T-cell (primary cell): ENCODE results near the gene CROCC2. TPM values are rescaled to one million over a fixed set of nuclear protein-coding genes. Genes with fewer than 3 reads are reported as not detected.
A peak's percentile ranks its signal among the peaks of the same experiment; 100 is the strongest.

Experiments used
- ATAC-seq, 4 experiments: fragments of 200-7000 bp in 3 of 4; fragments of 150-1000 bp in 1 of 4; cut with Tn5 transposase; replicated peaks in 1 of 4; 1 replicate in 3 of 4; 2 replicates in 1 of 4; pipeline ENCODE4 v1.10.0; 2021; ENCODE audit warnings: moderate library complexity in 3 of 4, mild to moderate bottlenecking in 2 of 4, moderate number of reproducible peaks in 1 of 4
- CTCF ChIA-PET, 2 donors: fragments of 300-600 bp; sonication (Branson Sonifier 250); formaldehyde crosslinking; loops; one replicate each; lab custom pipeline; 2022; ENCODE audit warnings: antibody characterized with exemption in 2 of 2; lab: Charles Lee
- POLR2A ChIA-PET, 2 donors: fragments of 300-600 bp; sonication (Branson Sonifier 250); formaldehyde crosslinking; loops; one replicate each; lab custom pipeline; 2022; ENCODE audit warnings: antibody characterized with exemption in 2 of 2; lab: Charles Lee
- DNase-seq, 35 experiments: peaks; one replicate each; pipeline versions ENCODE4 v3.0.0 to v3.0.0-alpha.2; 2013 to 2023
- H3K27ac ChIP-seq: one replicate; pipeline ENCODE4 v1.5.1; 2013; ENCODE audit warnings: low read length
- H3K27me3 ChIP-seq, 2 experiments: replicated peaks in 1 of 2; 1 replicate in 1 of 2; 2 replicates in 1 of 2; pipeline versions ENCODE4 v1.6.1 to v1.7.0; 2013; ENCODE audit warnings: low read length in 1 of 2, mixed read lengths in 1 of 2; ENCODE audit not compliant: control insufficient read depth in 2 of 2, insufficient read depth in 2 of 2; ENCODE audit errors: extremely low read depth in 1 of 2
- H3K36me3 ChIP-seq, 2 donors: 1 replicate in 1 of 2; 2 replicates in 1 of 2; pipeline versions ENCODE4 v1.6.1 to v1.7.0; 2013; ENCODE audit warnings: low read length in 1 of 2; ENCODE audit not compliant: control insufficient read depth in 2 of 2, insufficient read depth in 1 of 2; ENCODE audit errors: extremely low read depth in 1 of 2
- H3K4me1 ChIP-seq, 2 experiments: 1 replicate in 1 of 2; 2 replicates in 1 of 2; pipeline versions ENCODE4 v1.6.1 to v1.7.0; 2013; ENCODE audit warnings: low read length in 2 of 2, mixed read lengths in 1 of 2; ENCODE audit not compliant: insufficient read depth in 2 of 2, control insufficient read depth in 1 of 2; ENCODE audit errors: extremely low read depth in 1 of 2
- H3K4me3 ChIP-seq, 2 donors: 1 replicate in 1 of 2; 2 replicates in 1 of 2; pipeline versions ENCODE4 v1.5.1 to v1.7.0; 2013; ENCODE audit warnings: mild to moderate bottlenecking in 2 of 2, low read length in 1 of 2, moderate library complexity in 1 of 2; ENCODE audit not compliant: control insufficient read depth in 1 of 2; ENCODE audit errors: extremely low read depth in 1 of 2
- H3K9me3 ChIP-seq: 2 replicates; pipeline ENCODE4 v1.7.0; 2013
- H3K27ac Mint-ChIP-seq, 2 donors: one replicate each; pipeline ENCODE4 v1.8.0; 2020 to 2021; ENCODE audit warnings: mild to moderate bottlenecking in 2 of 2, mixed read lengths in 2 of 2
- H3K27me3 Mint-ChIP-seq, 2 donors: one replicate each; pipeline ENCODE4 v1.8.0; 2021 to 2022; ENCODE audit warnings: mixed read lengths in 2 of 2
- H3K36me3 Mint-ChIP-seq: one replicate; pipeline ENCODE4 v1.8.0; 2021; ENCODE audit warnings: mixed read lengths
- H3K4me1 Mint-ChIP-seq, 3 donors: one replicate each; pipeline ENCODE4 v1.8.0; 2020 to 2022; ENCODE audit warnings: mixed read lengths in 3 of 3, mild to moderate bottlenecking in 1 of 3
- H3K4me3 Mint-ChIP-seq, 3 donors: one replicate each; pipeline ENCODE4 v1.8.0; 2020 to 2022; ENCODE audit warnings: mild to moderate bottlenecking in 3 of 3, mixed read lengths in 3 of 3, moderate library complexity in 3 of 3
- H3K9me3 Mint-ChIP-seq, 3 donors: one replicate each; pipeline ENCODE4 v1.8.0; 2020 to 2022; ENCODE audit warnings: mixed read lengths in 3 of 3
- WGBS: methylation state at CpG from one replicate; pipeline ENCODE4 v1.1.5; 2013; ENCODE audit warnings: missing lambda C conversion rate; ENCODE audit not compliant: insufficient coverage; 5-methylcytosine and 5-hydroxymethylcytosine counted together
- total RNA-seq, 35 experiments: library from RNA in 6 of 35; stranded (reverse) in 6 of 35; fragments of 120-200 nt in 1 of 35; gene quantifications; one replicate each; pipeline versions ENCODE4 v1.2.1 to v1.2.4 and lab custom pipeline; 2013 to 2026

Gene CROCC2
- total RNA-seq, 5 donors from 2014 or later (not counting 1 experiment from before 2014, with no cell fraction given): not detected

DNA sequence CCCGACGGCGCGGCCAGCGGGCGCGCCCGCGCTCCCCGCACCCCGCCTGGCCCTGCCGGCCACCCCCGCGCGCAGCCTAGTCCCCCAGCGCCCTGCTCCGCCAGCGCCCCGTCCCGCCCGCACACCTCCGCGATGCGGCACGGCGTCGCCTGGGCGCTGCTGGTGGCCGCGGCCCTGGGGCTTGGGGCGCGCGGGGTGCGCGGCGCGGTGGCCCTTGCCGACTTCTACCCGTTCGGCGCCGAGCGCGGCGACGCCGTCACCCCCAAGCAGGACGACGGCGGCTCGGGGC is 92.5 kb downstream of the CROCC2 start:
- H3K36me3 ChIP-seq: no peaks in the 10 kb centered on the region
- Mint-ChIP-seq H3K9me3 (peaks cover 0 to 6% (median 2%) of the 10 kb centered on the region in 3 donors), H3K27me3 (peaks cover 14 to 37% of the 10 kb centered on the region in 2 donors), H3K36me3 (no peaks in the 10 kb centered on the region), H3K4me1 (peaks cover 8 to 26% (median 24%) of the 10 kb centered on the region in 3 donors), H3K4me3 (peak overlapping the region in 1 of 3 donors; percentile 37), H3K27ac (no peak overlapping the region)
- no peak overlapping the region for H3K4me3 ChIP-seq
- peaks cover 0 to 60% of the 10 kb centered on the region in 2 experiments for H3K27me3 ChIP-seq
- ATAC-seq (peak; percentile 31 to 36 (median 32)), DNase-seq (peak in 2 of 35 experiments; percentile 2 to 5)
- 2% methylated on average over 51 of the region's 51 CpGs for WGBS
- no peak overlapping the region for H3K27ac ChIP-seq
- ChIA-PET CTCF (no interaction called here), POLR2A (no interaction called here)
- no peaks in the 10 kb centered on the region for H3K9me3 ChIP-seq
- H3K4me1 ChIP-seq: peaks cover 2 to 39% of the 10 kb centered on the region in 2 experiments

GRCh38 chr2:240998995-240999791 is 93.1 kb downstream of the CROCC2 start:
- Histone ChIP-seq H3K27me3 (peaks cover 0 to 58% of the 10 kb centered on the region in 2 experiments), H3K4me1 (peaks cover 2 to 39% of the 10 kb centered on the region in 2 experiments), H3K36me3 (no peaks in the 10 kb centered on the region), H3K4me3 (peak overlapping the region in 1 of 2 donors; percentile 21), H3K9me3 (no peaks in the 10 kb centered on the region), H3K27ac (no peak overlapping the region)
- Mint-ChIP-seq H3K27ac (no peak overlapping the region), H3K4me3 (peak overlapping the region; percentile 61 to 73 (median 67)), H3K27me3 (peaks cover 14 to 37% of the 10 kb centered on the region in 2 donors), H3K4me1 (peaks cover 8 to 28% (median 24%) of the 10 kb centered on the region in 3 donors), H3K36me3 (no peaks in the 10 kb centered on the region), H3K9me3 (peaks cover 0 to 10% (median 5%) of the 10 kb centered on the region in 3 donors)
- POLR2A ChIA-PET: no interaction called here
- WGBS: 16% methylated on average over 71 of the region's 71 CpGs
- CTCF ChIA-PET: no interaction called here
- ATAC-seq: peak in 1 of 4 experiments; percentile 4
- peak in 3 of 35 experiments; percentile 2 to 21 (median 5) for DNase-seq

GRCh38 chr2:240999873-241000541 is 93.9 kb downstream of the CROCC2 start:
- Mint-ChIP-seq H3K27ac (peak overlapping the region; percentile 2 to 48), H3K4me1 (peaks cover 8 to 28% (median 24%) of the 10 kb centered on the region in 3 donors), H3K4me3 (peak overlapping the region; percentile 61 to 73 (median 67)), H3K27me3 (peaks cover 14 to 36% of the 10 kb centered on the region in 2 donors), H3K9me3 (peaks cover 0 to 10% (median 5%) of the 10 kb centered on the region in 3 donors), H3K36me3 (no peaks in the 10 kb centered on the region)
- 67% methylated on average over 13 of the region's 19 CpGs for WGBS
- Histone ChIP-seq H3K9me3 (no peaks in the 10 kb centered on the region), H3K4me1 (peaks cover 2 to 39% of the 10 kb centered on the region in 2 experiments), H3K27me3 (peaks cover 0 to 59% of the 10 kb centered on the region in 2 experiments), H3K4me3 (no peak overlapping the region), H3K36me3 (no peaks in the 10 kb centered on the region), H3K27ac (no peak overlapping the region)
- no peak for ATAC-seq
- ChIA-PET CTCF (no interaction called here), POLR2A (no interaction called here)
- DNase-seq: peak in 2 of 35 experiments; percentile 4 to 7

DNA sequence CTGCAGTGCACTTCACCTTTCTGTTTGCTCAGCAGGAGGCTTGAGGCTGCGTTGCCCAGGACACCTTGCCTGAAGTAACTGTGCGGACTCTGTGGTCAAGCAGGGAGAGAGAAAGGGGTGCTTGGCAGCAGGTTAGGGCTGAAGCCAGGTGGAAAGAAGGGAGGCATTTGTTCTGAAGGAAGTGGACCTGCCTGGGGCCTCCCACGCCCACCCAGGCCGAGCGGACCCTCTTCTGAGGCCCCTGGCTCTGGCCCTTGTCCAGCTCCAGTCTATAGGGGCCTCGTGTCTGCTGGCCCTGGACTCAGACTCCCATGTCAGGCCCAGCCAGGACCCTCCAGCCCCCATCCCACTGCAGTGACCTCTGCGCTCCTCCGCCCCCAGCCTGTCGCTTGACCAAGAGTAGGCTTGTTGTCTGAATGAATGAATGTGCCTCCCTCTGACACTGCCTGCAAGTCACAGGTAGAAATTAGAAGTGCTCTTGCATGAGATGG is 94.7 kb downstream of the CROCC2 start:
- peak overlapping the region in 2 of 3 donors; percentile 41 to 73 for H3K4me3 Mint-ChIP-seq
- peaks cover 8 to 28% (median 21%) of the 10 kb centered on the region in 3 donors for H3K4me1 Mint-ChIP-seq
- Histone ChIP-seq H3K4me1 (peaks cover 2 to 33% of the 10 kb centered on the region in 2 experiments), H3K4me3 (no peak overlapping the region), H3K27ac (no peak overlapping the region), H3K36me3 (no peaks in the 10 kb centered on the region), H3K9me3 (no peaks in the 10 kb centered on the region), H3K27me3 (peaks cover 0 to 55% of the 10 kb centered on the region in 2 experiments)
- H3K27ac Mint-ChIP-seq: peak overlapping the region in 1 of 2 donors; percentile 50
- 91% methylated on average over 5 of the region's 9 CpGs for WGBS
- DNase-seq (peak in 3 of 35 experiments; percentile 0 to 7 (median 1)), ATAC-seq (no peak)
- H3K36me3 Mint-ChIP-seq: peaks cover 5% of the 10 kb centered on the region
- peaks cover 4 to 18% (median 11%) of the 10 kb centered on the region in 3 donors for H3K9me3 Mint-ChIP-seq
- CTCF ChIA-PET: no interaction called here
- peaks cover 14 to 32% of the 10 kb centered on the region in 2 donors for H3K27me3 Mint-ChIP-seq
- POLR2A ChIA-PET: no interaction called here

- H3K9me3 Mint-ChIP-seq: peaks cover 4 to 22% (median 14%) of the 10 kb centered on the region in 3 donors
- 94% methylated on average over 15 of the region's 21 CpGs for WGBS
- ChIA-PET POLR2A (no interaction called here), CTCF (no interaction called here)
- no peak overlapping the region for H3K27ac ChIP-seq
- no peak overlapping the region for H3K4me3 ChIP-seq
- H3K27ac Mint-ChIP-seq: peak overlapping the region in 1 of 2 donors; percentile 23
- peaks cover 12 to 34% (median 27%) of the 10 kb centered on the region in 3 donors for H3K4me1 Mint-ChIP-seq
- peaks cover 5% of the 10 kb centered on the region for H3K36me3 Mint-ChIP-seq
- ATAC-seq (no peak), DNase-seq (peak in 3 of 35 experiments; percentile 2 to 10 (median 4))
- H3K36me3 ChIP-seq: no peaks in the 10 kb centered on the region
- H3K4me1 ChIP-seq: peaks cover under 1 to 26% of the 10 kb centered on the region in 2 experiments
- H3K27me3 Mint-ChIP-seq: peaks cover 14 to 31% of the 10 kb centered on the region in 2 donors
- H3K4me3 Mint-ChIP-seq: peak overlapping the region in 1 of 3 donors; percentile 18
- H3K27me3 ChIP-seq: peaks cover 0 to 48% of the 10 kb centered on the region in 2 experiments
- H3K9me3 ChIP-seq: no peaks in the 10 kb centered on the region
These were observed 95.5 kb downstream of the CROCC2 start for GRCh38 chr2:241001413-241002274.
